ENCODE data around the gene EPHA7. TPM values are rescaled to one million over a fixed set of nuclear protein-coding genes. Genes with fewer than 3 reads are reported as not detected.

Gene EPHA7
- polyA plus RNA-seq, 2 of the 4 experiments (the other 2 are of a cell fraction): 0.45 to 0.56 TPM

- Histone ChIP-seq H3K9me3 (no peaks in the 10 kb centered on the region), H3K4me2 (no peak overlapping the region), H3K4me1 (no peaks in the 10 kb centered on the region), H3K4me3 (no peak overlapping the region), H3K27ac (no peak overlapping the region)
- no peak for TF ChIP-seq TFCP2L1 (CRISPR knock-in tag; IDR thresholded peaks at IDR 0.05)
- ATAC-seq: no peak
- no peak for FAIRE-seq
- POLR2A ChIA-PET: interaction anchor here (0.6 kb wide), 1 partner anchor 1474 kb away, joined by 4 read pairs; no protein-coding TSS in a partner anchor
- 9% methylated on average over 3 of the region's 3 CpGs for WGBS (ENCODE audit: missing lambda C conversion rate)
- DNase-seq (ENCODE audit: low read depth in 1 of 2, low spot score in 1 of 2): no peak
- CTCF ChIA-PET: no interaction called here
Measured at GRCh38 chr6:93299622-93300021, 119.7 kb downstream of the EPHA7 start.

- no peak for DNase-seq (ENCODE audit: low read depth in 1 of 2, low spot score in 1 of 2)
- POLR2A ChIA-PET: no interaction called here
- no peak for ATAC-seq
Measured at GRCh38 chr6:93295631-93296030, 123.7 kb downstream of the EPHA7 start.

GRCh38 chr6:93294879-93295278 is 124.5 kb downstream of the EPHA7 start:
- 11% methylated on average over 2 of the region's 2 CpGs for WGBS (ENCODE audit: missing lambda C conversion rate)
- no peaks in the 10 kb centered on the region for H3K4me1 ChIP-seq
- no peaks in the 10 kb centered on the region for H3K9me3 ChIP-seq
- ATAC-seq (no peak), DNase-seq (ENCODE audit: low read depth in 1 of 2, low spot score in 1 of 2) (no peak), FAIRE-seq (no peak)
- TF ChIP-seq HDAC2 (IDR thresholded peaks at IDR 0.05) (no peak), HOXA7 (CRISPR knock-in tag; IDR thresholded peaks at IDR 0.05) (no peak), PBX3 (IDR thresholded peaks at IDR 0.05) (no peak), KDM5A (IDR thresholded peaks at IDR 0.05) (no peak), MAZ (IDR thresholded peaks at IDR 0.05; ENCODE audit: borderline replicate concordance, low read depth, low read length) (no peak), ESRRA (IDR thresholded peaks at IDR 0.05; ENCODE audit: borderline replicate concordance, low read length) (no peak), NFE2L2 (conservative IDR thresholded peaks at IDR 0.05; ENCODE audit: low read length) (no peak), CBX2 (IDR thresholded peaks at IDR 0.05; ENCODE audit: borderline replicate concordance, low read depth) (no peak), BCL3 (IDR thresholded peaks at IDR 0.05) (no peak), SMC3 (IDR thresholded peaks at IDR 0.05) (no peak), ZFP36 (IDR thresholded peaks at IDR 0.05; ENCODE audit: borderline replicate concordance, partially characterized antibody) (no peak), TFCP2L1 (CRISPR knock-in tag; IDR thresholded peaks at IDR 0.05) (no peak), SREBF2 (IDR thresholded peaks at IDR 0.05) (no peak), E2F6 (IDR thresholded peaks at IDR 0.05; ENCODE audit: borderline replicate concordance, low read depth) (no peak), ZNF302 (CRISPR knock-in tag; IDR thresholded peaks at IDR 0.05) (no peak)
- no peak overlapping the region for H3K4me3 ChIP-seq
- CTCF ChIA-PET: no interaction called here
- H3K27ac ChIP-seq: no peak overlapping the region
- POLR2A ChIA-PET: no interaction called here
- no peak overlapping the region for H3K4me2 ChIP-seq

More at GRCh38 chr6:93295631-93296030, 123.7 kb downstream of the EPHA7 start:
- no peak for FAIRE-seq
- H3K4me1 ChIP-seq: no peaks in the 10 kb centered on the region
- CTCF ChIA-PET: no interaction called here
- H3K4me2 ChIP-seq: no peak overlapping the region
- H3K9me3 ChIP-seq: no peaks in the 10 kb centered on the region
- no peak overlapping the region for H3K27ac ChIP-seq
- TF ChIP-seq SREBF2 (IDR thresholded peaks at IDR 0.05) (no peak), MAFK (IDR thresholded peaks at IDR 0.05; ENCODE audit: partially characterized antibody) (peak; percentile 91)
- no peak overlapping the region for H3K4me3 ChIP-seq

GRCh38 chr6:93293872-93294271 is 125.5 kb downstream of the EPHA7 start:
- no peak for FAIRE-seq
- CTCF ChIA-PET: no interaction called here

More at GRCh38 chr6:93293872-93294271, 125.5 kb downstream of the EPHA7 start:
- no peak overlapping the region for H3K4me3 ChIP-seq
- POLR2A ChIA-PET: no interaction called here
- no peak for ATAC-seq
- TF ChIP-seq RFX5 (IDR thresholded peaks at IDR 0.05) (no peak), CTCF (IDR thresholded peaks at IDR 0.05) (no peak), ZNF302 (CRISPR knock-in tag; IDR thresholded peaks at IDR 0.05) (no peak), FOXS1 (CRISPR knock-in tag; IDR thresholded peaks at IDR 0.05) (no peak), MYC (IDR thresholded peaks at IDR 0.05; ENCODE audit: borderline replicate concordance, low read length) (no peak), ATOH8 (CRISPR knock-in tag; IDR thresholded peaks at IDR 0.05; ENCODE audit: low read depth) (no peak), MAX (IDR thresholded peaks at IDR 0.05) (no peak)
- H3K9me3 ChIP-seq: no peaks in the 10 kb centered on the region
- no peak overlapping the region for H3K4me2 ChIP-seq
- 8% methylated on average over 6 of the region's 6 CpGs for WGBS (ENCODE audit: missing lambda C conversion rate)
- H3K4me1 ChIP-seq: no peaks in the 10 kb centered on the region
- DNase-seq (ENCODE audit: low read depth in 1 of 2, low spot score in 1 of 2): no peak
- no peak overlapping the region for H3K27ac ChIP-seq
